ENCODE measurements around the gene RSF1. TPM values are rescaled to one million over a fixed set of nuclear protein-coding genes. Genes with fewer than 3 reads are reported as not detected.

Gene RSF1
- total RNA-seq, 1 donor, result 36.9 TPM

DNA sequence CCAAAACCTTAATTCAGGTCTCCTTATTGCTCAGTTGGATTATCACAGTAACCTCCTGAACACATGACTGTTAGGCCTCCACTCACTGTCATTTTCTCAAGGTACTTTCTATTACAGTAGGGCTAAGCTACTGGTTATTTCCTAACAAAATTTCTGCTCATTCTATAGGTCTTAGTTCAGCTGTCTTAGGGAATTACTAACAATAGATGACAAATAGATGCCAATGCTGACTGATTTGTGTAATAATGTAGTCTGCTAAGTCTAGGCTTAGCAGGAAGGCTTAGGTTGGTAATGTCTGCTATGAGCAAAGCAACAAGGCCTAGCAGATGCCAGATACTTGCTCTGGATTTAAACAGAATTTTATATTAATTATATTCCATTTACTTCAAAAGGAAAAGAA is 58.1 kb downstream of the RSF1 start:
- no peak overlapping the region for H3K4me2 ChIP-seq (ENCODE audit: insufficient read depth, low read length)
- no peak overlapping the region for H3K27ac ChIP-seq (ENCODE audit: low read depth, low read length)
- peaks cover 18% of the 10 kb centered on the region for H3K36me3 ChIP-seq (ENCODE audit: insufficient read depth, low read length)
- TF ChIP-seq, protein P1, sequence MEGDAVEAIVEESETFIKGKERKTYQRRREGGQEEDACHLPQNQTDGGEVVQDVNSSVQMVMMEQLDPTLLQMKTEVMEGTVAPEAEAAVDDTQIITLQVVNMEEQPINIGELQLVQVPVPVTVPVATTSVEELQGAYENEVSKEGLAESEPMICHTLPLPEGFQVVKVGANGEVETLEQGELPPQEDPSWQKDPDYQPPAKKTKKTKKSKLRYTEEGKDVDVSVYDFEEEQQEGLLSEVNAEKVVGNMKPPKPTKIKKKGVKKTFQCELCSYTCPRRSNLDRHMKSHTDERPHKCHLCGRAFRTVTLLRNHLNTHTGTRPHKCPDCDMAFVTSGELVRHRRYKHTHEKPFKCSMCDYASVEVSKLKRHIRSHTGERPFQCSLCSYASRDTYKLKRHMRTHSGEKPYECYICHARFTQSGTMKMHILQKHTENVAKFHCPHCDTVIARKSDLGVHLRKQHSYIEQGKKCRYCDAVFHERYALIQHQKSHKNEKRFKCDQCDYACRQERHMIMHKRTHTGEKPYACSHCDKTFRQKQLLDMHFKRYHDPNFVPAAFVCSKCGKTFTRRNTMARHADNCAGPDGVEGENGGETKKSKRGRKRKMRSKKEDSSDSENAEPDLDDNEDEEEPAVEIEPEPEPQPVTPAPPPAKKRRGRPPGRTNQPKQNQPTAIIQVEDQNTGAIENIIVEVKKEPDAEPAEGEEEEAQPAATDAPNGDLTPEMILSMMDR (IDR thresholded peaks at IDR 0.05; ENCODE audit: extremely low read depth, low read depth, low read length), result no peak
- no peaks in the 10 kb centered on the region for H3K4me1 ChIP-seq (ENCODE audit: insufficient read depth, low read length)
- H3K9me3 ChIP-seq (ENCODE audit: low read depth, low read length), result no peaks in the 10 kb centered on the region
- peak; percentile 31 for DNase-seq (ENCODE audit: insufficient read length, low spot score, missing footprints)
- H3K27me3 ChIP-seq (ENCODE audit: insufficient read depth, low read length), result no peaks in the 10 kb centered on the region
- H2AFZ ChIP-seq (ENCODE audit: low read length), result no peak overlapping the region
- H3K79me2 ChIP-seq (ENCODE audit: insufficient read depth, low read length), result peaks cover 50% of the 10 kb centered on the region
- H3K4me3 ChIP-seq (ENCODE audit: insufficient read depth, low read length), result no peak overlapping the region
- H4K20me1 ChIP-seq (ENCODE audit: insufficient read depth, low read length), result peaks cover 31% of the 10 kb centered on the region

GRCh38 chr11:77761491-77761890 is 59.0 kb downstream of the RSF1 start:
- Histone ChIP-seq H3K36me3 (ENCODE audit: insufficient read depth, low read length) (peaks cover 18% of the 10 kb centered on the region), H4K20me1 (ENCODE audit: insufficient read depth, low read length) (peaks cover 24% of the 10 kb centered on the region)

GRCh38 chr11:77758331-77758730 is 62.2 kb downstream of the RSF1 start:
- DNase-seq (ENCODE audit: insufficient read length, low spot score, missing footprints), result no peak
- Histone ChIP-seq H3K9me3 (ENCODE audit: low read depth, low read length) (no peaks in the 10 kb centered on the region), H3K36me3 (ENCODE audit: insufficient read depth, low read length) (peaks cover 16% of the 10 kb centered on the region), H3K4me1 (ENCODE audit: insufficient read depth, low read length) (no peaks in the 10 kb centered on the region), H3K79me2 (ENCODE audit: insufficient read depth, low read length) (peaks cover 31% of the 10 kb centered on the region), H3K4me3 (ENCODE audit: insufficient read depth, low read length) (no peak overlapping the region), H2AFZ (ENCODE audit: low read length) (no peak overlapping the region), H3K27me3 (ENCODE audit: insufficient read depth, low read length) (no peaks in the 10 kb centered on the region), H4K20me1 (ENCODE audit: insufficient read depth, low read length) (peaks cover 23% of the 10 kb centered on the region), H3K4me2 (ENCODE audit: insufficient read depth, low read length) (no peak overlapping the region), H3K27ac (ENCODE audit: low read depth, low read length) (no peak overlapping the region)
- TF ChIP-seq, protein P1 (IDR thresholded peaks at IDR 0.05; ENCODE audit: extremely low read depth, low read depth, low read length), result no peak

More at GRCh38 chr11:77761491-77761890, 59.0 kb downstream of the RSF1 start:
- no peak overlapping the region for H3K4me3 ChIP-seq (ENCODE audit: insufficient read depth, low read length)
- H3K27me3 ChIP-seq (ENCODE audit: insufficient read depth, low read length), result no peaks in the 10 kb centered on the region
- no peaks in the 10 kb centered on the region for H3K9me3 ChIP-seq (ENCODE audit: low read depth, low read length)
- no peaks in the 10 kb centered on the region for H3K4me1 ChIP-seq (ENCODE audit: insufficient read depth, low read length)
- TF ChIP-seq, protein P1 (IDR thresholded peaks at IDR 0.05; ENCODE audit: extremely low read depth, low read depth, low read length), result no peak
- peaks cover 41% of the 10 kb centered on the region for H3K79me2 ChIP-seq (ENCODE audit: insufficient read depth, low read length)
- DNase-seq (ENCODE audit: insufficient read length, low spot score, missing footprints), result no peak
- no peak overlapping the region for H3K27ac ChIP-seq (ENCODE audit: low read depth, low read length)
- no peak overlapping the region for H2AFZ ChIP-seq (ENCODE audit: low read length)
- H3K4me2 ChIP-seq (ENCODE audit: insufficient read depth, low read length), result no peak overlapping the region

GRCh38 chr11:77753230-77753629 is 67.3 kb downstream of the RSF1 start:
- no peaks in the 10 kb centered on the region for H3K9me3 ChIP-seq (ENCODE audit: low read depth, low read length)
- peaks cover 5% of the 10 kb centered on the region for H3K4me1 ChIP-seq (ENCODE audit: insufficient read depth, low read length)
- H3K27ac ChIP-seq (ENCODE audit: low read depth, low read length), result no peak overlapping the region
- H3K4me2 ChIP-seq (ENCODE audit: insufficient read depth, low read length), result no peak overlapping the region
- H3K79me2 ChIP-seq (ENCODE audit: insufficient read depth, low read length), result peaks cover 64% of the 10 kb centered on the region
- no peaks in the 10 kb centered on the region for H3K27me3 ChIP-seq (ENCODE audit: insufficient read depth, low read length)
- TF ChIP-seq, protein P1 (IDR thresholded peaks at IDR 0.05; ENCODE audit: extremely low read depth, low read depth, low read length), result no peak
- H2AFZ ChIP-seq (ENCODE audit: low read length), result no peak overlapping the region
- H4K20me1 ChIP-seq (ENCODE audit: insufficient read depth, low read length), result peaks cover 58% of the 10 kb centered on the region
- H3K36me3 ChIP-seq (ENCODE audit: insufficient read depth, low read length), result peaks cover 10% of the 10 kb centered on the region
- no peak overlapping the region for H3K4me3 ChIP-seq (ENCODE audit: insufficient read depth, low read length)
- DNase-seq (ENCODE audit: insufficient read length, low spot score, missing footprints), result no peak

Data from osteoblast (primary cell).